ENCODE data around the gene SLC3A2. TPM values are rescaled to one million over a fixed set of nuclear protein-coding genes. Genes with fewer than 3 reads are reported as not detected.

SLC3A2 gene
- total RNA-seq, 1 donor from 2014 or later: 588 TPM

GRCh38 chr11:62865635-62866034 is 15.1 kb upstream of the SLC3A2 start:
- H3K4me3 ChIP-seq (ENCODE audit: insufficient read depth, low read depth, low read length): no peak overlapping the region
- H3K9ac ChIP-seq (ENCODE audit: low read length): no peak overlapping the region
- no peak overlapping the region for H2AFZ ChIP-seq (ENCODE audit: low read depth, low read length)
- Mint-ChIP-seq H3K36me3 (ENCODE audit: low read depth, unreplicated experiment) (peaks cover 2% of the 10 kb centered on the region), H3K27me3 (ENCODE audit: low read depth, unreplicated experiment) (no peaks in the 10 kb centered on the region), H3K4me1 (ENCODE audit: low read depth, unreplicated experiment) (peaks cover 7% of the 10 kb centered on the region), H3K9me3 (ENCODE audit: unreplicated experiment) (no peaks in the 10 kb centered on the region), H3K4me3 (ENCODE audit: unreplicated experiment) (no peak overlapping the region), H3K27ac (ENCODE audit: unreplicated experiment) (no peak overlapping the region)
- no peak for TF ChIP-seq CTCF (IDR thresholded peaks at IDR 0.05; ENCODE audit: insufficient read depth, low read depth, low read length)
- TF ChIP-seq EZH2 (IDR thresholded peaks at IDR 0.05; ENCODE audit: insufficient read depth, low read length): no peak
- no peaks in the 10 kb centered on the region for H3K36me3 ChIP-seq (ENCODE audit: insufficient read depth, low read length)
- H3K4me1 ChIP-seq (ENCODE audit: insufficient read depth, low read length): no peaks in the 10 kb centered on the region
- no peak overlapping the region for H3K4me2 ChIP-seq (ENCODE audit: low read length)
- H3K27ac ChIP-seq (ENCODE audit: low read depth, low read length): no peak overlapping the region
- FAIRE-seq (no peak), DNase-seq (ENCODE audit: low read depth) (no peak)
- H3K79me2 ChIP-seq (ENCODE audit: insufficient read depth, low read length): peaks cover 11% of the 10 kb centered on the region
- H3K27me3 ChIP-seq (ENCODE audit: insufficient read depth, low read length): no peaks in the 10 kb centered on the region
- H4K20me1 ChIP-seq (ENCODE audit: insufficient read depth, low read length): peaks cover 9% of the 10 kb centered on the region
- no peaks in the 10 kb centered on the region for H3K9me3 ChIP-seq (ENCODE audit: insufficient read depth, low read depth, low read length)

GRCh38 chr11:62874851-62875250 is 5.8 kb upstream of the SLC3A2 start:
- no peak for TF ChIP-seq EZH2 (IDR thresholded peaks at IDR 0.05; ENCODE audit: insufficient read depth, low read length)
- no peak for TF ChIP-seq CTCF (IDR thresholded peaks at IDR 0.05; ENCODE audit: insufficient read depth, low read depth, low read length)
- Histone ChIP-seq H3K27ac (ENCODE audit: low read depth, low read length) (no peak overlapping the region), H3K36me3 (ENCODE audit: insufficient read depth, low read length) (no peaks in the 10 kb centered on the region), H3K27me3 (ENCODE audit: insufficient read depth, low read length) (no peaks in the 10 kb centered on the region), H2AFZ (ENCODE audit: low read depth, low read length) (no peak overlapping the region), H3K4me1 (ENCODE audit: insufficient read depth, low read length) (peaks cover 8% of the 10 kb centered on the region), H3K79me2 (ENCODE audit: insufficient read depth, low read length) (peaks cover 6% of the 10 kb centered on the region), H3K9me3 (ENCODE audit: insufficient read depth, low read depth, low read length) (no peaks in the 10 kb centered on the region), H3K9ac (ENCODE audit: low read length) (no peak overlapping the region), H3K4me3 (ENCODE audit: insufficient read depth, low read depth, low read length) (no peak overlapping the region), H4K20me1 (ENCODE audit: insufficient read depth, low read length) (no peaks in the 10 kb centered on the region), H3K4me2 (ENCODE audit: low read length) (no peak overlapping the region)
- H3K4me3 Mint-ChIP-seq (ENCODE audit: unreplicated experiment): no peak overlapping the region
- peaks cover 2% of the 10 kb centered on the region for H3K36me3 Mint-ChIP-seq (ENCODE audit: low read depth, unreplicated experiment)
- H3K4me1 Mint-ChIP-seq (ENCODE audit: low read depth, unreplicated experiment): peaks cover 4% of the 10 kb centered on the region
- no peaks in the 10 kb centered on the region for H3K9me3 Mint-ChIP-seq (ENCODE audit: unreplicated experiment)
- H3K27ac Mint-ChIP-seq (ENCODE audit: unreplicated experiment): no peak overlapping the region
- DNase-seq (ENCODE audit: low read depth) (no peak), FAIRE-seq (no peak)
- H3K27me3 Mint-ChIP-seq (ENCODE audit: low read depth, unreplicated experiment): no peaks in the 10 kb centered on the region

GRCh38 chr11:62875698-62876478 is 4.8 kb upstream of the SLC3A2 start:
- H2AFZ ChIP-seq (ENCODE audit: low read depth, low read length): no peak overlapping the region
- H4K20me1 ChIP-seq (ENCODE audit: insufficient read depth, low read length): no peaks in the 10 kb centered on the region
- H3K4me2 ChIP-seq (ENCODE audit: low read length): no peak overlapping the region
- Mint-ChIP-seq H3K9me3 (ENCODE audit: unreplicated experiment) (no peaks in the 10 kb centered on the region), H3K36me3 (ENCODE audit: low read depth, unreplicated experiment) (peaks cover 7% of the 10 kb centered on the region), H3K4me3 (ENCODE audit: unreplicated experiment) (no peak overlapping the region), H3K27ac (ENCODE audit: unreplicated experiment) (no peak overlapping the region), H3K27me3 (ENCODE audit: low read depth, unreplicated experiment) (no peaks in the 10 kb centered on the region), H3K4me1 (ENCODE audit: low read depth, unreplicated experiment) (peaks cover 10% of the 10 kb centered on the region)
- no peaks in the 10 kb centered on the region for H3K36me3 ChIP-seq (ENCODE audit: insufficient read depth, low read length)
- H3K4me3 ChIP-seq (ENCODE audit: insufficient read depth, low read depth, low read length): no peak overlapping the region
- no peak for TF ChIP-seq CTCF (IDR thresholded peaks at IDR 0.05; ENCODE audit: insufficient read depth, low read depth, low read length)
- TF ChIP-seq EZH2 (IDR thresholded peaks at IDR 0.05; ENCODE audit: insufficient read depth, low read length): no peak
- H3K79me2 ChIP-seq (ENCODE audit: insufficient read depth, low read length): peaks cover 8% of the 10 kb centered on the region
- H3K27me3 ChIP-seq (ENCODE audit: insufficient read depth, low read length): no peaks in the 10 kb centered on the region
- H3K9me3 ChIP-seq (ENCODE audit: insufficient read depth, low read depth, low read length): no peaks in the 10 kb centered on the region
- H3K27ac ChIP-seq (ENCODE audit: low read depth, low read length): no peak overlapping the region
- peak overlapping the region; percentile 14 for H3K9ac ChIP-seq (ENCODE audit: low read length)
- peaks cover 13% of the 10 kb centered on the region for H3K4me1 ChIP-seq (ENCODE audit: insufficient read depth, low read length)
- no peak for FAIRE-seq
- no peak for DNase-seq (ENCODE audit: low read depth)

Data from astrocyte (in vitro differentiated cells and primary cell).